HUES64 (cell line): Measurements from ENCODE around the gene NYAP1. TPM values are rescaled to one million over a fixed set of nuclear protein-coding genes. Genes with fewer than 3 reads are reported as not detected.
"Not testable (repeated sequence)": the region's sequence is repeated elsewhere in the genome, so short reads cannot be mapped to it uniquely, and the experiment has no call there.

ENCODE experiments used
- H3K27ac ChIP-seq: 2 replicates; pipeline ENCODE4 v1.7.0; 2013; ENCODE audit warnings: low read depth, low read length, inconsistent platforms
- H3K27me3 ChIP-seq: 2 replicates; pipeline ENCODE4 v1.6.1; 2013; ENCODE audit warnings: mild to moderate bottlenecking, low read length; ENCODE audit not compliant: insufficient read depth
- H3K36me3 ChIP-seq: 2 replicates; pipeline ENCODE4 v1.6.1; 2013; ENCODE audit warnings: mild to moderate bottlenecking, low read length; ENCODE audit not compliant: insufficient read depth
- H3K4me1 ChIP-seq: 2 replicates; pipeline ENCODE4 v1.6.1; 2013; ENCODE audit warnings: mild to moderate bottlenecking, low read length, moderate library complexity; ENCODE audit not compliant: insufficient read depth
- H3K4me3 ChIP-seq: 2 replicates; pipeline ENCODE4 v1.5.1; 2013; ENCODE audit warnings: mild to moderate bottlenecking, low read length, moderate library complexity
- H3K9ac ChIP-seq: 2 replicates; pipeline ENCODE4 v1.6.1; 2013; ENCODE audit warnings: mild to moderate bottlenecking, low read depth, low read length
- H3K9me3 ChIP-seq: 2 replicates; pipeline ENCODE4 v1.6.1; 2013; ENCODE audit warnings: low read depth, low read length; ENCODE audit not compliant: insufficient read depth
- WGBS: fragments of 150-250, 120-280 bp; methylation state at CpG from one replicate; pipeline ENCODE4 v1.1.7; 2013; ENCODE audit warnings: missing lambda C conversion rate; 5-methylcytosine and 5-hydroxymethylcytosine counted together
- polyA plus RNA-seq, 2 experiments: library from polyadenylated mRNA; stranded (reverse); fragments of 50-300 nt; gene quantifications; one replicate each; pipeline ENCODE4 v1.2.3, GENCODE V29; 2013

The NYAP1 gene
- 2.1 TPM for polyA plus RNA-seq (2013, experiment 1 of 2)
- polyA plus RNA-seq (2013, experiment 2 of 2) = 2.8 TPM

GRCh38 chr7:100483722-100484672, at the start of gene NYAP1:
Gene NYAP1, plus strand, starts transcription at chr7:100483927. Its CDS starts 1,385 bp downstream, at chr7:100485312.
- Histone ChIP-seq H3K4me1 (peaks cover 12% of the 10 kb centered on the region; the same call in 1 of the 2 replicates), H3K27me3 (no peaks in the 10 kb centered on the region), H3K4me3 (peak within 1 kb of the TSS; percentile 76), H3K9me3 (no peaks in the 10 kb centered on the region), H3K27ac (no peak within 1 kb of the TSS), H3K36me3 (0 out of 2 replicates have a peak, but pooled peaks cover 2% of the 10 kb centered on the region), H3K9ac (peak within 1 kb of the TSS; percentile 61)
- WGBS = 24% methylated on average over 20 of the region's 45 CpGs

GRCh38 chr7:100434297-100435144, 49.2 kb upstream of the NYAP1 start:
- H3K27me3 ChIP-seq = no peaks in the 10 kb centered on the region
- peaks cover 9% of the 10 kb centered on the region; the same call in 1 of the 2 replicates for H3K4me1 ChIP-seq
- peak overlapping the region; percentile 85; the same call in 1 of the 2 replicates for H3K9ac ChIP-seq
- peak overlapping the region; percentile 90 for H3K27ac ChIP-seq
- H3K36me3 ChIP-seq = peaks cover 43% of the 10 kb centered on the region
- no peaks in the 10 kb centered on the region for H3K9me3 ChIP-seq
- WGBS = 90% methylated on average over 22 of the region's 22 CpGs
- peak overlapping the region; percentile 82 for H3K4me3 ChIP-seq

GRCh38 chr7:100435401-100436304, 48.1 kb upstream of the NYAP1 start:
- WGBS = 2% methylated on average over 81 of the region's 81 CpGs
- peak overlapping the region; percentile 82 for H3K4me3 ChIP-seq
- H3K9ac ChIP-seq = peak overlapping the region; percentile 85
- H3K4me1 ChIP-seq = peaks cover 6% of the 10 kb centered on the region; the same call in 1 of the 2 replicates
- H3K27ac ChIP-seq = peak overlapping the region; percentile 90
- no peaks in the 10 kb centered on the region for H3K9me3 ChIP-seq
- peaks cover 43% of the 10 kb centered on the region for H3K36me3 ChIP-seq
- no peaks in the 10 kb centered on the region for H3K27me3 ChIP-seq

- H3K36me3 ChIP-seq = peaks cover 29% of the 10 kb centered on the region
- no peaks in the 10 kb centered on the region for H3K9me3 ChIP-seq
- H3K4me3 ChIP-seq = no peak overlapping the region; the same call in 1 of the 2 replicates
- no peaks in the 10 kb centered on the region; the same call in 1 of the 2 replicates for H3K4me1 ChIP-seq
- H3K27me3 ChIP-seq = no peaks in the 10 kb centered on the region
- no peak overlapping the region for H3K27ac ChIP-seq
- WGBS = 95% methylated on average over 28 of the region's 28 CpGs
- no peak overlapping the region for H3K9ac ChIP-seq
These were observed 46.3 kb upstream of the NYAP1 start for GRCh38 chr7:100437150-100438100.

- Histone ChIP-seq H3K9me3 (no peaks in the 10 kb centered on the region), H3K4me1 (no peaks in the 10 kb centered on the region; the same call in 1 of the 2 replicates), H3K27ac (no peak overlapping the region), H3K36me3 (peaks cover 21% of the 10 kb centered on the region), H3K27me3 (no peaks in the 10 kb centered on the region), H3K9ac (no peak overlapping the region), H3K4me3 (no peak overlapping the region)
- 62% methylated on average over 1 of the region's 2 CpGs for WGBS
These were observed 45.6 kb upstream of the NYAP1 start for GRCh38 chr7:100438172-100438571.

- not testable (repeated sequence) for H3K27me3 ChIP-seq, H3K9me3 ChIP-seq, H3K4me3 ChIP-seq, H3K4me1 ChIP-seq, H3K9ac ChIP-seq, H3K27ac ChIP-seq
- peaks cover 16% of the 10 kb centered on the region for H3K36me3 ChIP-seq
- 91% methylated on average over 8 of the region's 8 CpGs for WGBS
These were observed 45.0 kb upstream of the NYAP1 start for GRCh38 chr7:100438731-100439130.

GRCh38 chr7:100439244-100439643, 44.5 kb upstream of the NYAP1 start:
- H3K27ac ChIP-seq, H3K9me3 ChIP-seq, H3K27me3 ChIP-seq, H3K4me3 ChIP-seq, H3K4me1 ChIP-seq, H3K9ac ChIP-seq: not testable (repeated sequence)
- 93% methylated on average over 7 of the region's 7 CpGs for WGBS
- H3K36me3 ChIP-seq = peaks cover 11% of the 10 kb centered on the region

- no peak overlapping the region for H3K4me3 ChIP-seq
- H3K27ac ChIP-seq = no peak overlapping the region
- no peaks in the 10 kb centered on the region for H3K27me3 ChIP-seq
- no peaks in the 10 kb centered on the region for H3K36me3 ChIP-seq
- H3K4me1 ChIP-seq = no peaks in the 10 kb centered on the region
- 94% methylated on average over 11 of the region's 11 CpGs for WGBS
- H3K9ac ChIP-seq = no peak overlapping the region
- no peaks in the 10 kb centered on the region for H3K9me3 ChIP-seq
These were observed 41.8 kb upstream of the NYAP1 start for GRCh38 chr7:100441641-100442535.
